ENCODE measurements around the gene MAGEA2B.
"Not testable (repeated sequence)": the region's sequence is repeated elsewhere in the genome, so short reads cannot be mapped to it uniquely, and the experiment has no call there.

DNA sequence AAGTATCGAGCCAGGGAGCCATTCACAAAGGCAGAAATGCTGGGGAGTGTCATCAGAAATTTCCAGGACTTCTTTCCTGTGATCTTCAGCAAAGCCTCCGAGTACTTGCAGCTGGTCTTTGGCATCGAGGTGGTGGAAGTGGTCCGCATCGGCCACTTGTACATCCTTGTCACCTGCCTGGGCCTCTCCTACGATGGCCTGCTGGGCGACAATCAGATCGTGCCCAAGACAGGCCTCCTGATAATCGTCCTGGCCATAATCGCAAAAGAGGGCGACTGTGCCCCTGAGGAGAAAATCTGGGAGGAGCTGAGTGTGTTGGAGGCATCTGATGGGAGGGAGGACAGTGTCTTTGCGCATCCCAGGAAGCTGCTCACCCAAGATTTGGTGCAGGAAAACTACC, 22.1 kb downstream of the MAGEA2B start:
- TF ChIP-seq, protein P1, sequence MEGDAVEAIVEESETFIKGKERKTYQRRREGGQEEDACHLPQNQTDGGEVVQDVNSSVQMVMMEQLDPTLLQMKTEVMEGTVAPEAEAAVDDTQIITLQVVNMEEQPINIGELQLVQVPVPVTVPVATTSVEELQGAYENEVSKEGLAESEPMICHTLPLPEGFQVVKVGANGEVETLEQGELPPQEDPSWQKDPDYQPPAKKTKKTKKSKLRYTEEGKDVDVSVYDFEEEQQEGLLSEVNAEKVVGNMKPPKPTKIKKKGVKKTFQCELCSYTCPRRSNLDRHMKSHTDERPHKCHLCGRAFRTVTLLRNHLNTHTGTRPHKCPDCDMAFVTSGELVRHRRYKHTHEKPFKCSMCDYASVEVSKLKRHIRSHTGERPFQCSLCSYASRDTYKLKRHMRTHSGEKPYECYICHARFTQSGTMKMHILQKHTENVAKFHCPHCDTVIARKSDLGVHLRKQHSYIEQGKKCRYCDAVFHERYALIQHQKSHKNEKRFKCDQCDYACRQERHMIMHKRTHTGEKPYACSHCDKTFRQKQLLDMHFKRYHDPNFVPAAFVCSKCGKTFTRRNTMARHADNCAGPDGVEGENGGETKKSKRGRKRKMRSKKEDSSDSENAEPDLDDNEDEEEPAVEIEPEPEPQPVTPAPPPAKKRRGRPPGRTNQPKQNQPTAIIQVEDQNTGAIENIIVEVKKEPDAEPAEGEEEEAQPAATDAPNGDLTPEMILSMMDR (conservative IDR thresholded peaks at IDR 0.05; ENCODE audit: low read length), result not testable (repeated sequence)
- not testable (repeated sequence) for TF ChIP-seq EZH2phosphoT487 (IDR thresholded peaks at IDR 0.05; ENCODE audit: borderline replicate concordance)

Measured in Loucy (cell line).